Measurements from ENCODE around the gene OR3A3. TPM values are rescaled to one million over a fixed set of nuclear protein-coding genes. Genes with fewer than 3 reads are reported as not detected.
"Not testable (repeated sequence)": the region's sequence is repeated elsewhere in the genome, so short reads cannot be mapped to it uniquely, and the experiment has no call there.

The OR3A3 gene
- total RNA-seq, 1 donor from 2014 or later = not detected

- no peak overlapping the region for H3K4me3 ChIP-seq (ENCODE audit: low read depth, low read length)
- no peak for DNase-seq (ENCODE audit: low read depth)
- TF ChIP-seq CTCF (conservative IDR thresholded peaks at IDR 0.05; ENCODE audit: low read depth, low read length) = no peak
These were observed 11.1 kb upstream of the OR3A3 start for GRCh38 chr17:3400055-3400454.

GRCh38 chr17:3401786-3402185, 9.4 kb upstream of the OR3A3 start:
- TF ChIP-seq CTCF (conservative IDR thresholded peaks at IDR 0.05; ENCODE audit: low read depth, low read length) = no peak
- DNase-seq (ENCODE audit: low read depth) = no peak
- no peak overlapping the region for H3K4me3 ChIP-seq (ENCODE audit: low read depth, low read length)

GRCh38 chr17:3403856-3404255, 7.3 kb upstream of the OR3A3 start:
- not testable (repeated sequence) for DNase-seq (ENCODE audit: low read depth); H3K4me3 ChIP-seq (ENCODE audit: low read depth, low read length)

GRCh38 chr17:3412216-3412615, 1.0 kb downstream of the OR3A3 start:
- H3K4me3 ChIP-seq (ENCODE audit: low read depth, low read length); DNase-seq (ENCODE audit: low read depth): not testable (repeated sequence)

GRCh38 chr17:3415610-3416009, 4.4 kb downstream of the OR3A3 start:
- no peak for TF ChIP-seq CTCF (conservative IDR thresholded peaks at IDR 0.05; ENCODE audit: low read depth, low read length)
- H3K4me3 ChIP-seq (ENCODE audit: low read depth, low read length) = no peak overlapping the region
- DNase-seq (ENCODE audit: low read depth) = no peak

- DNase-seq (ENCODE audit: low read depth) = no peak
- TF ChIP-seq CTCF (conservative IDR thresholded peaks at IDR 0.05; ENCODE audit: low read depth, low read length) = no peak
These were observed 7.1 kb downstream of the OR3A3 start for GRCh38 chr17:3418222-3418621.

GRCh38 chr17:3433215-3433614, 22.0 kb downstream of the OR3A3 start:
- H3K4me3 ChIP-seq (ENCODE audit: low read depth, low read length); DNase-seq (ENCODE audit: low read depth): not testable (repeated sequence)

More at GRCh38 chr17:3418222-3418621, 7.1 kb downstream of the OR3A3 start:
- H3K4me3 ChIP-seq (ENCODE audit: low read depth, low read length) = no peak overlapping the region

GRCh38 chr17:3433741-3434140, 22.6 kb downstream of the OR3A3 start, which contains the start of gene OR1E2:
Gene OR1E2, minus strand, starts transcription at chr17:3433841. Its CDS starts 0 bp downstream, at chr17:3433841.
- no peak within 1 kb of the TSS for H3K4me3 ChIP-seq (ENCODE audit: low read depth, low read length)
- no peak for DNase-seq (ENCODE audit: low read depth)
- no peak for TF ChIP-seq CTCF (conservative IDR thresholded peaks at IDR 0.05; ENCODE audit: low read depth, low read length)

- no peak for TF ChIP-seq CTCF (conservative IDR thresholded peaks at IDR 0.05; ENCODE audit: low read depth, low read length)
- DNase-seq (ENCODE audit: low read depth) = no peak
- no peak overlapping the region for H3K4me3 ChIP-seq (ENCODE audit: low read depth, low read length)
These were observed 27.2 kb downstream of the OR3A3 start for GRCh38 chr17:3438368-3438767.
